IMR-90 (cell line): ENCODE data around the gene ATP8B4. TPM values are rescaled to one million over a fixed set of nuclear protein-coding genes. Genes with fewer than 3 reads are reported as not detected.

Experiments
- ATAC-seq: fragments of 200-7000 bp; cut with Tn5 transposase; 2 replicates; pipeline ENCODE4 v1.9.1; 2020; ENCODE audit warnings: low read depth, mild to moderate bottlenecking, moderate library complexity
- BruUV-seq: library from RNA; stranded (reverse); fragments of 400-500 nt; replicated peaks from 2 replicates; lab custom pipeline; 2021; lab: Mats Ljungman, UMichigan
- CTCF ChIA-PET: fragments of 300-600 bp; formaldehyde crosslinking; extraction: SDS; loops from one replicate; lab custom pipeline; 2021; ENCODE audit warnings: antibody characterized with exemption; lab: Yijun Ruan, JAX
- POLR2A ChIA-PET: fragments of 300-600 bp; sonication (Branson Sonifier 250); formaldehyde crosslinking; loops from one replicate; lab custom pipeline; 2022; ENCODE audit warnings: antibody characterized with exemption; ENCODE audit not compliant: unreplicated experiment; lab: Charles Lee
- DNase-seq: peaks from one replicate; pipeline ENCODE4 v3.0.0; 2013
- H2AFZ ChIP-seq: replicated peaks from 2 replicates; pipeline ENCODE3; 2013; ENCODE audit warnings: low read length, mild to moderate bottlenecking; ENCODE audit not compliant: poor library complexity
- H2AK5ac ChIP-seq: 2 replicates; pipeline ENCODE4 v1.6.1; 2013; ENCODE audit warnings: low read depth, low read length, inconsistent platforms
- H2AK9ac ChIP-seq: replicated peaks from 2 replicates; pipeline ENCODE3; 2013; ENCODE audit warnings: mild to moderate bottlenecking, low read depth, low read length, moderate library complexity; ENCODE audit not compliant: poor library complexity
- H2BK120ac ChIP-seq: 2 replicates; pipeline ENCODE4 v1.6.1; 2013; ENCODE audit warnings: low read depth, low read length, inconsistent platforms
- H2BK15ac ChIP-seq: 3 replicates; pipeline ENCODE4 v1.6.1; 2013; ENCODE audit warnings: low read depth, low read length, inconsistent platforms
- H2BK20ac ChIP-seq: 2 replicates; pipeline ENCODE4 v1.6.1; 2013; ENCODE audit warnings: low read depth, mild to moderate bottlenecking, inconsistent platforms, low read length, moderate library complexity
- H2BK5ac ChIP-seq: 2 replicates; pipeline ENCODE4 v1.6.1; 2013; ENCODE audit warnings: mild to moderate bottlenecking, low read depth, low read length, inconsistent platforms; ENCODE audit not compliant: poor library complexity, severe bottlenecking
- H3K14ac ChIP-seq: replicated peaks from 2 replicates; pipeline ENCODE4 v1.6.1; 2013; ENCODE audit warnings: low read depth, low read length, inconsistent platforms
- H3K18ac ChIP-seq: 2 replicates; pipeline ENCODE4 v1.6.1; 2013; ENCODE audit warnings: low read depth, low read length, control low read depth
- H3K23ac ChIP-seq: 2 replicates; pipeline ENCODE4 v1.6.1; 2013; ENCODE audit warnings: low read depth, low read length, inconsistent platforms
- H3K27ac ChIP-seq: 2 replicates; pipeline ENCODE4 v1.5.1; 2013; ENCODE audit warnings: mild to moderate bottlenecking, control low read depth, low read length; ENCODE audit not compliant: insufficient read depth
- H3K27me3 ChIP-seq: 2 replicates; pipeline ENCODE4 v1.6.1; 2013; ENCODE audit warnings: low read length; ENCODE audit not compliant: control insufficient read depth, insufficient read depth
- H3K36me3 ChIP-seq: 2 replicates; pipeline ENCODE4 v1.6.1; 2013; ENCODE audit warnings: low read length, mixed read lengths; ENCODE audit not compliant: control insufficient read depth, insufficient read depth
- H3K4ac ChIP-seq: 2 replicates; pipeline ENCODE4 v1.6.1; 2013; ENCODE audit warnings: low read depth, low read length, inconsistent platforms
- H3K4me1 ChIP-seq: 2 replicates; pipeline ENCODE4 v1.6.1; 2013; ENCODE audit warnings: low read length, mixed read lengths; ENCODE audit not compliant: control insufficient read depth, insufficient read depth
- H3K4me2 ChIP-seq: 2 replicates; pipeline ENCODE4 v1.6.1; 2013; ENCODE audit warnings: low read depth, mild to moderate bottlenecking, control low read depth, low read length, moderate library complexity
- H3K4me3 ChIP-seq: 2 replicates; pipeline ENCODE4 v1.5.1; 2013; ENCODE audit warnings: low read depth, mild to moderate bottlenecking, control low read depth, low read length, moderate library complexity; ENCODE audit not compliant: insufficient read depth
- H3K56ac ChIP-seq: 2 replicates; pipeline ENCODE4 v1.6.1; 2013; ENCODE audit warnings: low read length, inconsistent platforms; ENCODE audit not compliant: insufficient read depth; ENCODE audit errors: extremely low read depth
- H3K79me1 ChIP-seq, 2 experiments: 2 replicates each; pipeline ENCODE4 v1.6.1; 2013; ENCODE audit warnings: low read length in 2 of 2, inconsistent platforms in 1 of 2, low read depth in 1 of 2
- H3K9ac ChIP-seq: 2 replicates; pipeline ENCODE4 v1.6.1; 2013; ENCODE audit warnings: low read depth, low read length, control low read depth
- H3K9me1 ChIP-seq: 2 replicates; pipeline ENCODE4 v1.6.1; 2013; ENCODE audit warnings: low read length, inconsistent platforms; ENCODE audit not compliant: insufficient read depth
- H3K9me3 ChIP-seq: 2 replicates; pipeline ENCODE4 v1.6.1; 2013; ENCODE audit warnings: low read length; ENCODE audit not compliant: control insufficient read depth, insufficient read depth
- H4K20me1 ChIP-seq: 2 replicates; pipeline ENCODE4 v1.6.1; 2013; ENCODE audit warnings: low read length, inconsistent platforms; ENCODE audit not compliant: insufficient read depth
- H4K5ac ChIP-seq: 2 replicates; pipeline ENCODE4 v1.6.1; 2013; ENCODE audit warnings: mild to moderate bottlenecking, low read depth, low read length, control low read depth
- H4K8ac ChIP-seq, 2 experiments: 2 replicates each; pipeline ENCODE4 v1.6.1; 2013; ENCODE audit warnings: low read depth in 2 of 2, low read length in 2 of 2, control low read depth in 1 of 2, inconsistent platforms in 1 of 2
- H4K91ac ChIP-seq: 2 replicates; pipeline ENCODE4 v1.6.1; 2013; ENCODE audit warnings: low read depth, low read length, inconsistent platforms; ENCODE audit not compliant: insufficient read depth
- BHLHE40 ChIP-seq: fragments of 150-350 bp; IDR thresholded peaks from 2 replicates; pipeline ENCODE4 v1.6.1; 2016; ENCODE audit warnings: mild to moderate bottlenecking, low read depth, low read length
- CEBPB ChIP-seq: IDR thresholded peaks from 2 replicates; pipeline ENCODE4 v1.6.1; 2012; ENCODE audit warnings: low read depth, low read length, improper control_type of control experiment
- MAFK ChIP-seq: IDR thresholded peaks from 2 replicates; pipeline ENCODE4 v1.6.1; 2012; ENCODE audit warnings: low read depth, low read length, improper control_type of control experiment
- MAZ ChIP-seq: IDR thresholded peaks from 2 replicates; pipeline ENCODE4 v1.6.1; 2012; ENCODE audit warnings: low read depth, mild to moderate bottlenecking, low read length, improper control_type of control experiment, moderate library complexity, borderline replicate concordance
- RAD21 ChIP-seq: IDR thresholded peaks from 2 replicates; pipeline ENCODE4 v1.6.1; 2012; ENCODE audit warnings: low read length, improper control_type of control experiment
- RCOR1 ChIP-seq: IDR thresholded peaks from 2 replicates; pipeline ENCODE4 v1.6.1; 2012; ENCODE audit warnings: mild to moderate bottlenecking, low read length, improper control_type of control experiment; ENCODE audit not compliant: insufficient replicate concordance
- RFX5 ChIP-seq: IDR thresholded peaks from 2 replicates; pipeline ENCODE4 v1.8.0; 2012; ENCODE audit warnings: low read depth, mild to moderate bottlenecking, low read length, moderate library complexity
- WGBS, 2 experiments: methylation state at CpG; one replicate each; pipeline versions ENCODE4 v1.1.5 to v1.1.7; 2013; ENCODE audit warnings: missing lambda C conversion rate in 2 of 2; ENCODE audit not compliant: insufficient read length in 1 of 2; ENCODE audit errors: extremely low coverage in 2 of 2; 5-methylcytosine and 5-hydroxymethylcytosine counted together
- dilution Hi-C: fragments of 300-500 bp; cut with HindIII; formaldehyde crosslinking; loops from one replicate; pipeline ENCODE4 v1.14.3; 2018; ENCODE audit warnings: low sequenced_read_pairs; ENCODE audit not compliant: unreplicated experiment
- in situ Hi-C: fragments of 300-500 bp; cut with MboI; formaldehyde crosslinking; loops from 3 replicates; pipeline ENCODE4 v1.14.3; 2019; ENCODE audit warnings: low sequenced_read_pairs, inconsistent platforms, mixed read lengths
- intact Hi-C: fragments of 100-400 bp; cut with micrococcal nuclease; formaldehyde crosslinking; loops from 2 replicates; pipeline ENCODE4 v1.10.0; 2022
- polyA plus RNA-seq, 3 experiments: library from polyadenylated mRNA; depleted of rRNA; stranded (reverse); fragments of >200 nt; gene quantifications; 2 replicates each; pipeline ENCODE4 v1.2.3, GENCODE V29; 2012; ENCODE audit warnings: low replicate concordance in 1 of 3
- total RNA-seq: library from RNA; depleted of rRNA; stranded (reverse); fragments of >200 nt; gene quantifications from 2 replicates; pipeline ENCODE4 v1.2.3, GENCODE V29; 2012

ATP8B4 gene
- total and polyA plus RNA-seq, 2 of the 4 experiments (the other 2 are of a cell fraction): 0.12 to 0.54 TPM

- H3K4ac ChIP-seq: peak overlapping the region; percentile 81
- H2BK5ac ChIP-seq: peak overlapping the region; percentile 93
- intact Hi-C loops (loop anchor here (1.0 to 5.0 kb wide), 3 partner anchors 55 to 355 kb away; partner anchors contain the start of genes DTWD1 and FAM227B), in situ Hi-C loops (no loop called here), dilution Hi-C loops (no loop called here)
- no peaks in the 10 kb centered on the region for H3K27me3 ChIP-seq
- ChIA-PET CTCF (no interaction called here), POLR2A (no interaction called here)
- H3K4me2 ChIP-seq: peak overlapping the region; percentile 80
- H4K8ac ChIP-seq: peak overlapping the region; percentile 63 to 74
- peak overlapping the region; percentile 30 for H3K9ac ChIP-seq
- no peaks in the 10 kb centered on the region for H3K79me1 ChIP-seq
- H2AK5ac ChIP-seq: peak overlapping the region; percentile 55
- peak overlapping the region; percentile 92 for H3K18ac ChIP-seq
- no CpG with 5 or more reads among the region's 5 CpGs for WGBS, 2 experiments
- H3K4me1 ChIP-seq: peaks cover 15% of the 10 kb centered on the region
- no peaks in the 10 kb centered on the region for H3K36me3 ChIP-seq
- peak overlapping the region; percentile 97 for H4K5ac ChIP-seq
- peak overlapping the region; percentile 84 for H2BK20ac ChIP-seq
- peak overlapping the region; percentile 87 for H2BK120ac ChIP-seq
- no peak overlapping the region for H2AFZ ChIP-seq
- TF ChIP-seq BHLHE40 (no peak), CEBPB (peak; percentile 87), MAFK (peak; percentile 59; the same call in 1 of the 2 replicates), RCOR1 (no peak), MAZ (no peak), RFX5 (no peak), RAD21 (no peak; the same call in 1 of the 2 replicates)
- peak overlapping the region; percentile 63 for H2BK15ac ChIP-seq
- no peak overlapping the region for H3K4me3 ChIP-seq
- H4K91ac ChIP-seq: peak overlapping the region; percentile 88
- ATAC-seq: peak; percentile 80
- TSS peak; percentile 78 for BruUV-seq
- peaks cover 5% of the 10 kb centered on the region; the same call in 1 of the 2 replicates for H3K9me1 ChIP-seq
- peak overlapping the region; percentile 57 for H3K23ac ChIP-seq
- peak overlapping the region; percentile 72 for H3K14ac ChIP-seq
- H2AK9ac ChIP-seq: no peak overlapping the region
- no peaks in the 10 kb centered on the region; the same call in 1 of the 2 replicates for H4K20me1 ChIP-seq
- H3K9me3 ChIP-seq: no peaks in the 10 kb centered on the region; the same call in 1 of the 2 replicates
- no peak for DNase-seq
- H3K56ac ChIP-seq: peak overlapping the region; percentile 83
- H3K27ac ChIP-seq: peak overlapping the region; percentile 92
These were observed 271.4 kb downstream of the ATP8B4 start for GRCh38 chr15:49847423-49848281.
